Measurements from ENCODE around the gene JAM3. TPM values are rescaled to one million over a fixed set of nuclear protein-coding genes. Genes with fewer than 3 reads are reported as not detected.

The JAM3 gene
- total RNA-seq, 1 experiment from 2014 or later, result not detected

DNA sequence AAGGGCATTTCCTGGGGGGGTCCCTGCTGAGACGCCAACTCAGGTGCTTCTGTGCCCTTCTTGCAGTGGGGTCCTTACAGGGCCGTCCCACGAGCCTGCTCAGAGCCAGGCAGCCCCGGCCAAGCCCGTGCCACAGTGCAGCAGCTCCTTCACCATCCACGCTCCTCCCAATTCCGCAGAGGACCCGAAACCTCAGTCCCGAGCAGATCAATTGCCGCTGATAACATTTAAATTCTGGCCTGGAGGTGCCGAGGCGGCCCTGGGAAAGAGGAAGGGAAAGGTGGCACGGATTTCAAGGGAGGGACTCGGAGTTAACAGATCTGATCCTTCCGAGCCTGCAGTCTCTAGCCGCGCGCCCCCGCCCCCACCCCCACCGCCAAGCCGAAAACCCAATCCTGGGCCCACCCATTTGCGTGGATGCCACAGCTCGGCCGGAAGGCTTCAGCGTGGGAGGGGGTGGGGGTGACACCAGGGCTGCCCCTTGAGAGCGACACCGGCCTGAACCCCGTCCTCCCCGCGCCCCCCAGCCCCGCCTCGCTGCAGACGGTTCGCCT, 32.3 kb upstream of the JAM3 start:
- Histone ChIP-seq H3K27ac (no peak overlapping the region), H3K4me2 (no peak overlapping the region), H3K4me3 (no peak overlapping the region), H3K79me2 (ENCODE audit: low read depth) (no peaks in the 10 kb centered on the region), H3K36me3 (ENCODE audit: low read depth) (no peaks in the 10 kb centered on the region), H3K9me3 (ENCODE audit: insufficient read depth, low read depth) (no peaks in the 10 kb centered on the region), H3K4me1 (replicated peaks; ENCODE audit: insufficient read depth) (no peaks in the 10 kb centered on the region), H4K20me1 (ENCODE audit: insufficient read depth) (no peaks in the 10 kb centered on the region), H3F3A (ENCODE audit: insufficient read depth, low read depth) (no peaks in the 10 kb centered on the region), H2AFZ (no peak overlapping the region), H3K9me2 (ENCODE audit: insufficient read depth) (no peaks in the 10 kb centered on the region), H3K27me3 (ENCODE audit: insufficient read depth, low read depth) (peaks cover 98% of the 10 kb centered on the region)
- intact Hi-C loops (cut with micrococcal nuclease; ENCODE audit: unreplicated experiment), result no loop called here
- ChIA-PET POLR2A (ENCODE audit: unreplicated experiment) (no interaction called here), CTCF (no interaction called here)
- BruUV-seq (replicated peaks), result no TSS peak
- no peak for DNase-seq
- no peak for TF ChIP-seq EZH2 (IDR thresholded peaks at IDR 0.05; ENCODE audit: low read depth)
- TF ChIP-seq, protein P1, sequence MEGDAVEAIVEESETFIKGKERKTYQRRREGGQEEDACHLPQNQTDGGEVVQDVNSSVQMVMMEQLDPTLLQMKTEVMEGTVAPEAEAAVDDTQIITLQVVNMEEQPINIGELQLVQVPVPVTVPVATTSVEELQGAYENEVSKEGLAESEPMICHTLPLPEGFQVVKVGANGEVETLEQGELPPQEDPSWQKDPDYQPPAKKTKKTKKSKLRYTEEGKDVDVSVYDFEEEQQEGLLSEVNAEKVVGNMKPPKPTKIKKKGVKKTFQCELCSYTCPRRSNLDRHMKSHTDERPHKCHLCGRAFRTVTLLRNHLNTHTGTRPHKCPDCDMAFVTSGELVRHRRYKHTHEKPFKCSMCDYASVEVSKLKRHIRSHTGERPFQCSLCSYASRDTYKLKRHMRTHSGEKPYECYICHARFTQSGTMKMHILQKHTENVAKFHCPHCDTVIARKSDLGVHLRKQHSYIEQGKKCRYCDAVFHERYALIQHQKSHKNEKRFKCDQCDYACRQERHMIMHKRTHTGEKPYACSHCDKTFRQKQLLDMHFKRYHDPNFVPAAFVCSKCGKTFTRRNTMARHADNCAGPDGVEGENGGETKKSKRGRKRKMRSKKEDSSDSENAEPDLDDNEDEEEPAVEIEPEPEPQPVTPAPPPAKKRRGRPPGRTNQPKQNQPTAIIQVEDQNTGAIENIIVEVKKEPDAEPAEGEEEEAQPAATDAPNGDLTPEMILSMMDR (conservative IDR thresholded peaks at IDR 0.05), result no peak

DNA sequence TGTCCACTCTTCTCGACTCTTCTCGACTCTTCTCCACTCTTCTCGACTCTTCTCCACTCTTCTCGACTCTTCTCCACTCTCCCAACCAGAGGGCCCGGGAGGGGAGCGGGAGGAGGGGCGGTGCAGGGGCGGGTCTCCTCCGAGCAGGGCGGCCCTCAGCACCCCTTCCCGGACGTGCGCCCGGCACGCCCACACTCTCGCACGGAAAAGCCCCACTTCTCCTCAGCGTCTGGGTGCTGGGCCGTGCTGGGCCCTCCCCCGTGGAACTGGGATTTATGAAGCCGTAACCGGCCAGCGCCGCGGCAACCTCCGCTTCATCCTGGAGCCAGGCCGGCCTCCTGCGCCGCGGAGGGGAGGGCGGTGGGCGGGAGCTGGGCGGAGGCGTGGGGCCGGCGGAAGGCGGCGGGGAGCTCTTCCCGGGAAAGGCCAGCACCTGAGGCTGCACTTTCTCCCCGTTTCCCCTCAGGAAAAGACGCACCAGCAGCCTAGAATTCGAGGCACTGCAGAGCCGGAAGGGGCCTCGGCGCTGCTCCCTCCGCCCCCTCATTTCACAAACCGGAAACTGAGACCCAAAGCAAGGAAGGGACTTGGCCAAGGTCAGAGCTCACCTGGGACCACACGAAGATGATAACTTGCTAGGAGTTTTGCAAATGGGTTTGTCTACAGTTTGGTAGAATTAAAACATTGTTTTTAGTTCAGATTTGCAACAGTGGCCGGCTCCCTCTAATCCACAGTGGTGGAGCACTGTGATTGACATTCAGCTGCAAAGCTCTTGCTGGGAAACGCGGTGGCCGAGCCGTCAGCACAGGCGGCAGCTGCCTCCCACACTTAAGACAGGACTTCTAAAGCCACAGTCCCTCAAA, 31.6 kb upstream of the JAM3 start:
- Histone ChIP-seq H3K27ac (no peak overlapping the region), H3K4me1 (replicated peaks; ENCODE audit: insufficient read depth) (no peaks in the 10 kb centered on the region), H3K9me3 (ENCODE audit: insufficient read depth, low read depth) (no peaks in the 10 kb centered on the region), H3K4me3 (no peak overlapping the region), H3K9me2 (ENCODE audit: insufficient read depth) (no peaks in the 10 kb centered on the region), H3K4me2 (no peak overlapping the region), H2AFZ (no peak overlapping the region), H3K27me3 (ENCODE audit: insufficient read depth, low read depth) (peaks cover 98% of the 10 kb centered on the region), H3K36me3 (ENCODE audit: low read depth) (no peaks in the 10 kb centered on the region), H4K20me1 (ENCODE audit: insufficient read depth) (no peaks in the 10 kb centered on the region), H3K79me2 (ENCODE audit: low read depth) (no peaks in the 10 kb centered on the region), H3F3A (ENCODE audit: insufficient read depth, low read depth) (no peaks in the 10 kb centered on the region)
- ChIA-PET POLR2A (ENCODE audit: unreplicated experiment) (no interaction called here), CTCF (no interaction called here)
- DNase-seq, result no peak
- TF ChIP-seq, protein P1 (conservative IDR thresholded peaks at IDR 0.05), result no peak
- no peak for TF ChIP-seq EZH2 (IDR thresholded peaks at IDR 0.05; ENCODE audit: low read depth)
- intact Hi-C loops (cut with micrococcal nuclease; ENCODE audit: unreplicated experiment), result no loop called here
- no TSS peak for BruUV-seq (replicated peaks)

DNA sequence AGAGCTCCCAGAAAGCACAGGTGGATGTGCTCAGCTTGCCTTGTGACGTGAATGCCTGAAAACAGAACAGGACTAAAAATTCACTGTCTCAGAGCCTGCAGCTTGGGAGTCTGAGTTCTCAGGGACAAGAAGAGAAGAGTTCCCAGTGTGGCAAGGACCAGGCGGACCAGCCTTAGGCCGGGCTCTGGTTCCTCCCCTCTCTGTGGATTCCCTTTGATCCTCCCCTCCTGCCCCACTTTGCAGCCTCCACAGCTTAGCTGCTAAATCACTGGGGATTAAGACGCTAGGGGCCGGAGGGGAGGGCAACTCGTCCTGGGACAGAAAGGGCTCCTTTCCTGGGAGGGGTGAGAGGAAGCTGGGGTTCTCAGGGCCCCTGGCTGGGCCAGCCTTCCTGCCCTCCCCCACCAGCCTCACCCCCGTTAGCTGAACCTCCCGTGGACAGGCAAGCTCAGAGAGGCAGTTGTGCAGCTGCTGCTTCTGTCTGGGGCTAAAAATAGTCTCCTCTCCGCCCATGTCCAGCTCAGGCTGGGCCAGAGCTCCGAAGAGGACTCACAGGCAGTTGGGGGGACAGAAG, 29.9 kb upstream of the JAM3 start:
- POLR2A ChIA-PET (ENCODE audit: unreplicated experiment), result no interaction called here
- H4K20me1 ChIP-seq (ENCODE audit: insufficient read depth), result no peaks in the 10 kb centered on the region
- no peaks in the 10 kb centered on the region for H3F3A ChIP-seq (ENCODE audit: insufficient read depth, low read depth)
- no peaks in the 10 kb centered on the region for H3K9me2 ChIP-seq (ENCODE audit: insufficient read depth)
- no peak overlapping the region for H2AFZ ChIP-seq
- H3K36me3 ChIP-seq (ENCODE audit: low read depth), result no peaks in the 10 kb centered on the region
- no peak overlapping the region for H3K4me3 ChIP-seq
- TF ChIP-seq, protein P1 (conservative IDR thresholded peaks at IDR 0.05), result no peak
- no peak for TF ChIP-seq EZH2 (IDR thresholded peaks at IDR 0.05; ENCODE audit: low read depth)
- CTCF ChIA-PET, result no interaction called here
- peaks cover 98% of the 10 kb centered on the region for H3K27me3 ChIP-seq (ENCODE audit: insufficient read depth, low read depth)
- H3K27ac ChIP-seq, result no peak overlapping the region
- no peak for DNase-seq
- H3K4me2 ChIP-seq, result no peak overlapping the region
- intact Hi-C loops (cut with micrococcal nuclease; ENCODE audit: unreplicated experiment), result no loop called here
- H3K79me2 ChIP-seq (ENCODE audit: low read depth), result no peaks in the 10 kb centered on the region
- no peaks in the 10 kb centered on the region for H3K9me3 ChIP-seq (ENCODE audit: insufficient read depth, low read depth)
- no TSS peak for BruUV-seq (replicated peaks)
- no peaks in the 10 kb centered on the region for H3K4me1 ChIP-seq (replicated peaks; ENCODE audit: insufficient read depth)
